OCI-LY7 (cell line): ENCODE results near the gene PWWP3B. TPM values are rescaled to one million over a fixed set of nuclear protein-coding genes. Genes with fewer than 3 reads are reported as not detected.

Experiments
- Bru-seq: library from RNA; stranded (reverse); fragments of 400-500 nt; gene quantifications from one replicate; lab custom pipeline; 2021; lab: Mats Ljungman, UMichigan
- BruChase-seq, 2 experiments: library from RNA; stranded (reverse); fragments of 400-500 nt; gene quantifications; one replicate each; lab custom pipeline; 2021; lab: Mats Ljungman, UMichigan
- BruUV-seq: library from RNA; stranded (reverse); fragments of 400-500 nt; replicated peaks from 2 replicates; lab custom pipeline; 2021; lab: Mats Ljungman, UMichigan
- CTCF ChIA-PET: fragments of 300-600 bp; sonication (Branson Sonifier 250); formaldehyde crosslinking; loops from one replicate; lab custom pipeline; 2022; ENCODE audit warnings: antibody characterized with exemption; ENCODE audit not compliant: unreplicated experiment; lab: Charles Lee
- POLR2A ChIA-PET: fragments of 300-600 bp; sonication (Branson Sonifier 250); formaldehyde crosslinking; loops from one replicate; lab custom pipeline; 2022; ENCODE audit warnings: antibody characterized with exemption; lab: Charles Lee
- DNase-seq: peaks from one replicate; pipeline ENCODE4 v3.0.0-alpha.2; 2015; ENCODE audit warnings: low spot score
- H2AFZ ChIP-seq: fragments of 200-600 bp; sonication (generic), shearing (Covaris generic); 2 replicates; pipeline ENCODE4 v1.6.1; 2014; ENCODE audit warnings: mild to moderate bottlenecking, antibody characterized with exemption, low read length, moderate library complexity
- H3K27ac ChIP-seq: fragments of 200-600 bp; sonication (generic); 2 replicates; pipeline ENCODE4 v1.5.1; 2014; ENCODE audit warnings: mixed run types, low read depth, mild to moderate bottlenecking, moderate library complexity, low read length, inconsistent platforms; ENCODE audit not compliant: poor library complexity, severe bottlenecking
- H3K36me3 ChIP-seq: fragments of 200-600 bp; sonication (generic); 2 replicates; pipeline ENCODE4 v1.6.1; 2014; ENCODE audit warnings: mild to moderate bottlenecking, antibody characterized with exemption, low read length, moderate library complexity, mixed read lengths; ENCODE audit not compliant: insufficient read depth
- H3K4me1 ChIP-seq: fragments of 200-600 bp; sonication (generic); 2 replicates; pipeline ENCODE4 v1.5.1; 2014; ENCODE audit warnings: mild to moderate bottlenecking, low read length; ENCODE audit not compliant: insufficient read depth, poor library complexity, severe bottlenecking
- H3K4me2 ChIP-seq: fragments of 200-600 bp; sonication (generic); 2 replicates; pipeline ENCODE4 v1.6.1; 2014; ENCODE audit warnings: mild to moderate bottlenecking, low read length
- H3K4me3 ChIP-seq: fragments of 200-600 bp; sonication (generic); 2 replicates; pipeline ENCODE4 v1.5.1; 2014; ENCODE audit warnings: mild to moderate bottlenecking, low read depth, low read length; ENCODE audit not compliant: poor library complexity, severe bottlenecking
- H3K79me2 ChIP-seq: fragments of 200-600 bp; sonication (generic); 2 replicates; pipeline ENCODE4 v1.6.1; 2016; ENCODE audit warnings: low read depth, mild to moderate bottlenecking, low read length, moderate library complexity, mixed read lengths; ENCODE audit not compliant: insufficient read depth
- H3K9me2 ChIP-seq: fragments of 200-600 bp; sonication (generic); 2 replicates; pipeline ENCODE4 v1.6.1; 2016; ENCODE audit warnings: mild to moderate bottlenecking, low read length, mixed read lengths; ENCODE audit not compliant: insufficient read depth
- H3K9me3 ChIP-seq: fragments of 200-600 bp; sonication (generic); 2 replicates; pipeline ENCODE4 v1.6.1; 2014; ENCODE audit warnings: mild to moderate bottlenecking, mixed run types, low read length, mixed read lengths
- H4K20me1 ChIP-seq: fragments of 200-600 bp; sonication (generic); 2 replicates; pipeline ENCODE4 v1.6.1; 2014; ENCODE audit warnings: mild to moderate bottlenecking, antibody characterized with exemption, low read length, moderate library complexity, mixed read lengths; ENCODE audit not compliant: insufficient read depth
- EZH2phosphoT487 ChIP-seq: fragments of 200-600 bp; sonication (generic); IDR thresholded peaks from 2 replicates; pipeline ENCODE4 v1.6.1; 2018; ENCODE audit warnings: low read depth, borderline replicate concordance, mild to moderate bottlenecking, mixed run types, antibody characterized with exemption, low read length, moderate library complexity, mixed read lengths
- intact Hi-C: fragments of 100-400 bp; cut with micrococcal nuclease; formaldehyde crosslinking; loops from one replicate; pipeline ENCODE4 v1.10.0; 2022; ENCODE audit not compliant: unreplicated experiment
- long read RNA-seq: library from polyadenylated mRNA; stranded (forward); transcript quantifications from one replicate; pipeline ENCODE4 v2.0.0, GENCODE V29; 2022
- total RNA-seq, 2 experiments: library from RNA; depleted of rRNA in 1 of 2; stranded (reverse); fragments of >200 nt in 1 of 2; shearing (Covaris generic) in 1 of 2; gene quantifications; 2 replicates each; pipeline ENCODE4 v1.2.3, GENCODE V29; 2014 to 2022
- TF ChIP-seq, protein P1 (sequence below): fragments of 200-600 bp; sonication (generic); conservative IDR thresholded peaks from 2 replicates; pipeline ENCODE4 v1.5.1; 2014; ENCODE audit warnings: mild to moderate bottlenecking, antibody characterized with exemption, low read length, moderate library complexity, mixed read lengths

Gene PWWP3B
- total RNA-seq (2014; rRNA removed; shearing (Covaris generic)) (not detected in 2 replicates), total RNA-seq (2022) (not detected in 2 replicates), Bru-seq, nascent RNA (percentile 4 among the genes with signal in this experiment), BruChase-seq, experiment 1, labeled RNA remaining after a 6-hour chase (not detected), BruChase-seq, experiment 2, labeled RNA remaining after a 2-hour chase (percentile 9 among the genes with signal in this experiment)
- long read RNA-seq, result 0 reads

GRCh38 chrX:106168107-106168506, at the start of gene PWWP3B:
PWWP3B (plus strand) TSS chrX:106168305; CDS start chrX:106205433, 37,128 bp downstream.
- no peaks in the 10 kb centered on the region for H3K36me3 ChIP-seq
- H3K4me1 ChIP-seq, result no peaks in the 10 kb centered on the region
- intact Hi-C loops, result no loop called here
- no peak for DNase-seq
- no peak within 1 kb of the TSS for H3K4me3 ChIP-seq
- H3K27ac ChIP-seq, result no peak within 1 kb of the TSS
- ChIA-PET CTCF (no interaction called here), POLR2A (no interaction called here)
- BruUV-seq, result no TSS peak
- no peak within 1 kb of the TSS for H3K4me2 ChIP-seq
- H3K9me3 ChIP-seq, result no peaks in the 10 kb centered on the region
- TF ChIP-seq EZH2phosphoT487, result no peak
- TF ChIP-seq, protein P1, sequence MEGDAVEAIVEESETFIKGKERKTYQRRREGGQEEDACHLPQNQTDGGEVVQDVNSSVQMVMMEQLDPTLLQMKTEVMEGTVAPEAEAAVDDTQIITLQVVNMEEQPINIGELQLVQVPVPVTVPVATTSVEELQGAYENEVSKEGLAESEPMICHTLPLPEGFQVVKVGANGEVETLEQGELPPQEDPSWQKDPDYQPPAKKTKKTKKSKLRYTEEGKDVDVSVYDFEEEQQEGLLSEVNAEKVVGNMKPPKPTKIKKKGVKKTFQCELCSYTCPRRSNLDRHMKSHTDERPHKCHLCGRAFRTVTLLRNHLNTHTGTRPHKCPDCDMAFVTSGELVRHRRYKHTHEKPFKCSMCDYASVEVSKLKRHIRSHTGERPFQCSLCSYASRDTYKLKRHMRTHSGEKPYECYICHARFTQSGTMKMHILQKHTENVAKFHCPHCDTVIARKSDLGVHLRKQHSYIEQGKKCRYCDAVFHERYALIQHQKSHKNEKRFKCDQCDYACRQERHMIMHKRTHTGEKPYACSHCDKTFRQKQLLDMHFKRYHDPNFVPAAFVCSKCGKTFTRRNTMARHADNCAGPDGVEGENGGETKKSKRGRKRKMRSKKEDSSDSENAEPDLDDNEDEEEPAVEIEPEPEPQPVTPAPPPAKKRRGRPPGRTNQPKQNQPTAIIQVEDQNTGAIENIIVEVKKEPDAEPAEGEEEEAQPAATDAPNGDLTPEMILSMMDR, result no peak
- no peaks in the 10 kb centered on the region for H3K79me2 ChIP-seq
- no peaks in the 10 kb centered on the region for H4K20me1 ChIP-seq
- no peak within 1 kb of the TSS for H2AFZ ChIP-seq
- no peaks in the 10 kb centered on the region for H3K9me2 ChIP-seq

DNA sequence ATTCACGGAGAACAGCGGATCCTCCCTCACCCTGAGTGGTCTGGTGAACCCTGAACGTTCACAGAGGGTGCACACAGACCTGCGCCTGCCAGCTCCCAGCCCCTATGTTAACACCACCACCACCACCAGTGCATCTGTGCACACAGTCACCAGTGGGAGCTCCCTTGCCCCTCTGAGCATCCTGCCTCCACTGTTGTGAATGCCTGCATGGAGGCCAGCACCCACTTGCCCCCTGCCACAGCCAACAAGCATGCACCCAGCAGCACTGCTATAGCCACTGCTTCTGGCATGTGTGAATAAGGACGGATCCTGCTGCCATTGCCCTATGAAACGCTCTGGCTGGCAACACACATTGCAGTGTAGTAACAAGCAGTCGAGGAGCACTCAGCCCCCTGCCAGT, 29.1 kb upstream of the PWWP3B start:
- H3K4me1 ChIP-seq, result no peaks in the 10 kb centered on the region
- no peaks in the 10 kb centered on the region for H3K9me3 ChIP-seq
- H3K27ac ChIP-seq, result no peak overlapping the region
- ChIA-PET CTCF (no interaction called here), POLR2A (no interaction called here)
- no TSS peak for BruUV-seq
- H4K20me1 ChIP-seq, result no peaks in the 10 kb centered on the region
- no peaks in the 10 kb centered on the region for H3K36me3 ChIP-seq
- H3K79me2 ChIP-seq, result no peaks in the 10 kb centered on the region
- TF ChIP-seq, protein P1, result no peak
- no peak overlapping the region for H3K4me2 ChIP-seq
- no peak overlapping the region for H2AFZ ChIP-seq
- DNase-seq, result no peak
- no peaks in the 10 kb centered on the region for H3K9me2 ChIP-seq
- no peak overlapping the region for H3K4me3 ChIP-seq
- intact Hi-C loops, result no loop called here

DNA sequence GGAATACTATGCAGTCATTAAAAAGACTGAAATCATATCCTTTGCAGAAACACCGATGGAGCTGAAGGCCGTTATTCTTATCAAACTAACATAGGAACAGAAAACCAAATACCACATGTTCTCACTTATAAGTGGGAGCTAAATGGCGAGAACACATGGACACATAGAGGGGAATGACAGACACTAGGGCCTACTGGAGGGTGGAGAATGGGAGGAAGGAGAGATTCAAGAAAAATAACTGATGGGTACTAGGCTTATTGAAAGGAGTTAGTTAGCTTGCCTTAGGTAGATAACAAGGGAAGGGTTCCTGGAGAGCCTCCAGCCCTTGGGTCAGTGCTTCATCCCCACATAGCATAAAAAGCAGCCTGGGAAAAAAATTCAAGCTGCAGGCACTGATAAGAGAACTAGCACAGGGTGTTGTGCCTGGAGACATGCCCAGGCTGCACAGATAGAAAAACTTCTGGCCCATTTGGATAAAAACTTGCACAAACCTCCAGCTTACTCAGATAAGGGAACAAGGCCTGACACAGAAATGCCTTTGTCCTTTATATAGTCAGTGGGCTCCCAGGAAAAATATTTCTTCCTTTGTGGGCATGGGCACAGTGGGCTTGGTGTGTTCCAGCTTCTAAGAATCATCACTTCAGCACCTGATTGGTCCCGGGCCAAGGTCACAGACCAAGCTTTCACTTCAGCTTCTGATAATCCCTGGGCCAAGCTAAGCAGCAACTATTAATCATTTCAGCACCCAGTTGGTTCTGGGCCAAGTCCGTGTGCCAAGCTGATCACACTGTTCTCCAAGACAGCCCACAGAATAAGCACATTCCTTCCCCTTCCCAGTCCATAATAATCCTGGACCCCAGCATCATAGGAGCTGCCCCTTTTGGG, 23.1 kb upstream of the PWWP3B start:
- BruUV-seq, result no TSS peak
- intact Hi-C loops, result no loop called here
- H3K4me3 ChIP-seq, result no peak overlapping the region
- CTCF ChIA-PET, result no interaction called here
- DNase-seq, result no peak
- POLR2A ChIA-PET, result no interaction called here
- no peak overlapping the region for H3K27ac ChIP-seq
- H3K9me2 ChIP-seq, result no peaks in the 10 kb centered on the region
- H3K36me3 ChIP-seq, result no peaks in the 10 kb centered on the region
- TF ChIP-seq EZH2phosphoT487, result no peak
- TF ChIP-seq, protein P1, result no peak
- H3K9me3 ChIP-seq, result no peaks in the 10 kb centered on the region
- no peaks in the 10 kb centered on the region for H4K20me1 ChIP-seq
- H2AFZ ChIP-seq, result no peak overlapping the region
- no peaks in the 10 kb centered on the region for H3K79me2 ChIP-seq
- no peak overlapping the region for H3K4me2 ChIP-seq
- H3K4me1 ChIP-seq, result no peaks in the 10 kb centered on the region
